ENCODE results near the gene EPB41L1.

GRCh38 chr20:36162272-36162966 is 7.9 kb downstream of the EPB41L1 start:
- no peak for TF ChIP-seq CTCF (conservative IDR thresholded peaks at IDR 0.05; ENCODE audit: low read depth, low read length)
- no peak for TF ChIP-seq EZH2 (IDR thresholded peaks at IDR 0.05; ENCODE audit: borderline replicate concordance, low read depth, low read length, poor library complexity, severe bottlenecking)
